GM23248 (cell line): ENCODE results near the gene ATP5F1D. TPM values are rescaled to one million over a fixed set of nuclear protein-coding genes. Genes with fewer than 3 reads are reported as not detected.

Experiments
- DNase-seq: peaks from one replicate; pipeline ENCODE4 v3.0.0-alpha.2; 2015
- H2AFZ ChIP-seq: fragments of 200-600 bp; sonication (generic); 2 replicates; pipeline ENCODE4 v1.6.1; 2016; ENCODE audit warnings: antibody characterized with exemption
- H3F3A ChIP-seq: fragments of 200-600 bp; sonication (generic); 2 replicates; pipeline ENCODE4 v1.6.1; 2016; ENCODE audit warnings: mild to moderate bottlenecking, antibody characterized with exemption, mixed run types; ENCODE audit not compliant: insufficient read depth
- H3K27ac ChIP-seq: fragments of 200-600 bp; sonication (generic); 2 replicates; pipeline ENCODE4 v1.5.1; 2016; ENCODE audit warnings: mild to moderate bottlenecking
- H3K27me3 ChIP-seq: fragments of 200-600 bp; sonication (generic); replicated peaks from 2 replicates; pipeline ENCODE4 v1.6.1; 2016; ENCODE audit warnings: mild to moderate bottlenecking; ENCODE audit not compliant: insufficient read depth
- H3K36me3 ChIP-seq: fragments of 200-600 bp; sonication (generic); 2 replicates; pipeline ENCODE4 v1.6.1; 2016; ENCODE audit warnings: low read depth, mild to moderate bottlenecking
- H3K4me1 ChIP-seq: fragments of 200-600 bp; sonication (generic); 2 replicates; pipeline ENCODE4 v1.6.1; 2016; ENCODE audit warnings: mild to moderate bottlenecking; ENCODE audit not compliant: insufficient read depth
- H3K4me2 ChIP-seq: fragments of 200-600 bp; sonication (generic); one replicate; pipeline ENCODE4 v1.6.1; 2016; ENCODE audit warnings: mild to moderate bottlenecking; ENCODE audit not compliant: unreplicated experiment
- H3K4me3 ChIP-seq: fragments of 200-600 bp; sonication (generic); 2 replicates; pipeline ENCODE4 v1.5.1; 2016; ENCODE audit warnings: mild to moderate bottlenecking
- H3K79me2 ChIP-seq: fragments of 200-600 bp; sonication (generic); 2 replicates; pipeline ENCODE4 v1.6.1; 2016; ENCODE audit warnings: mild to moderate bottlenecking; ENCODE audit not compliant: insufficient read depth
- H3K9ac ChIP-seq: fragments of 200-600 bp; sonication (generic); 2 replicates; pipeline ENCODE4 v1.6.1; 2016; ENCODE audit warnings: mild to moderate bottlenecking
- H3K9me2 ChIP-seq: fragments of 200-600 bp; sonication (generic); 2 replicates; pipeline ENCODE4 v1.6.1; 2016; ENCODE audit warnings: mixed run types, mild to moderate bottlenecking, moderate library complexity; ENCODE audit not compliant: insufficient read depth
- H3K9me3 ChIP-seq: fragments of 200-600 bp; sonication (generic); one replicate; pipeline ENCODE4 v1.6.1; 2017; ENCODE audit warnings: low read depth
- H4K20me1 ChIP-seq: fragments of 200-600 bp; sonication (generic); 2 replicates; pipeline ENCODE4 v1.6.0; 2016; ENCODE audit not compliant: insufficient read depth
- EZH2 ChIP-seq: fragments of 200-600 bp; sonication (generic); IDR thresholded peaks from 2 replicates; pipeline ENCODE4 v1.6.1; 2018; ENCODE audit warnings: antibody characterized with exemption, mild to moderate bottlenecking; ENCODE audit not compliant: insufficient read depth, poor library complexity, severe bottlenecking
- EZH2phosphoT487 ChIP-seq: fragments of 200-600 bp; sonication (generic); IDR thresholded peaks from 2 replicates; pipeline ENCODE4 v1.6.1; 2018; ENCODE audit warnings: antibody characterized with exemption, moderate library complexity, mild to moderate bottlenecking, low read depth; ENCODE audit not compliant: insufficient read depth
- WGBS, 2 experiments: methylation state at CpG; one replicate each; pipeline ENCODE4 v1.1.6; 2015 to 2017; ENCODE audit warnings: low lambda C conversion rate in 2 of 2, low coverage in 1 of 2; ENCODE audit errors: missing lambda C conversion rate in 2 of 2; 5-methylcytosine and 5-hydroxymethylcytosine counted together
- in situ Hi-C: fragments of 300-500 bp; cut with MboI; formaldehyde crosslinking; loops from 2 replicates; pipeline ENCODE4 v1.15.0; 2020
- polyA plus RNA-seq: library from polyadenylated mRNA; unstranded; fragments of >200 nt; fragmentation: Nextera tagmentation; extraction: Ambion mirVana; gene quantifications from 2 replicates; pipeline ENCODE4 v1.2.1, GENCODE V29; 2016
- total RNA-seq: library from RNA; depleted of rRNA; stranded (reverse); fragments of >200 nt; shearing (Covaris generic); gene quantifications from 2 replicates; pipeline ENCODE4 v1.2.3, GENCODE V29; 2014

ATP5F1D gene
- total and polyA plus RNA-seq, 2 experiments from 2014 or later = 38.9 to 287 TPM

DNA sequence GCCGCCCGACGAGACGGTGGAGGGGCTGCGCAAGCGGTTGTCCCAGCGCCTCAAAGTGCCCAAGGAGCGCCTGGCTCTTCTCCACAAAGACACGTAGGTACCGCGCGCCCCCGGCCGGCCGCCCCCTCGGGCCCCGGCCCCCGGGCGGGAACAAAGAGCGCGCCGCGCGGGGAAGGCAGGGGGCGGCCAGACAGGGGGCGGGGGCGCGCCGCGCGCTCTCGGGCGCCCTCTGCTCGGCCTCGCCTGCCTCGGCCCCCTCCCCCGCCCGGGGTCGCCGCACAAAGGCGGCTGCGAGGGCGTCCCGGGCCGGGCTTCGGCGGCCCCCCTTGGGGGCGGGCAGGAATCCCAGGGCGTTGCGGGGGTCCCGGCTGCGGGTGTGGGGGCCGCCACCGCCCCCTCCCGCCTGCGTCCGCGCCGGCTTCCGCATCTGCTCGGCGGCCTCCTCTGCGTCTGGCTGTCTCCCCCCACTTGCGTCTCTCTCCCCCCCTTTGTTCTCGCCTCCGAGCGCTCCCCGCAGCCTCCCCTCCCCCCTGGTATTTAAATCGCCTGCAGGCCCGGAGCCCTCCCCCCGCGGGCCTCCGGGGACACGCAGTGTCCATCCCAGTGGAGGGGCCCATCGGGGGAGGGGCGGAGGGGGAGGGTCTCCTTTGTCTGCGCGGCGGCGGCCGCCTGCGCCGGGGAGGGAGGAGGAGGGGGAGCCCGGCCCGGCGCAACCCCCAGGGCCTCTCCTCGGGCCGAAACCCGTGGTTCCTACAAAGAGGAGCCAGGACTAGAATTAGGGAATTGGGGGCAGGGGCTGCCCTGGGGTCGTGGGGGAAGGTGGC lies 9.1 kb downstream of the ATP5F1D start:
- Histone ChIP-seq H3K4me2 (peak overlapping the region; percentile 87), H3K4me3 (peak overlapping the region; percentile 85), H2AFZ (no peak overlapping the region), H4K20me1 (no peaks in the 10 kb centered on the region), H3K27ac (peak overlapping the region; percentile 98), H3K4me1 (peaks cover 20% of the 10 kb centered on the region), H3K36me3 (peaks cover 23% of the 10 kb centered on the region), H3K9me3 (no peaks in the 10 kb centered on the region), H3K79me2 (peaks cover 46% of the 10 kb centered on the region), H3K27me3 (no peaks in the 10 kb centered on the region), H3F3A (peaks cover 14% of the 10 kb centered on the region), H3K9ac (peak overlapping the region; percentile 99), H3K9me2 (no peaks in the 10 kb centered on the region)
- DNase-seq = peak; percentile 76
- WGBS, 2 experiments = 0 to 1% methylated on average over 4 to 80 of the region's 90 CpGs
- TF ChIP-seq EZH2phosphoT487 (no peak), EZH2 (no peak)
- in situ Hi-C loops = no loop called here

DNA sequence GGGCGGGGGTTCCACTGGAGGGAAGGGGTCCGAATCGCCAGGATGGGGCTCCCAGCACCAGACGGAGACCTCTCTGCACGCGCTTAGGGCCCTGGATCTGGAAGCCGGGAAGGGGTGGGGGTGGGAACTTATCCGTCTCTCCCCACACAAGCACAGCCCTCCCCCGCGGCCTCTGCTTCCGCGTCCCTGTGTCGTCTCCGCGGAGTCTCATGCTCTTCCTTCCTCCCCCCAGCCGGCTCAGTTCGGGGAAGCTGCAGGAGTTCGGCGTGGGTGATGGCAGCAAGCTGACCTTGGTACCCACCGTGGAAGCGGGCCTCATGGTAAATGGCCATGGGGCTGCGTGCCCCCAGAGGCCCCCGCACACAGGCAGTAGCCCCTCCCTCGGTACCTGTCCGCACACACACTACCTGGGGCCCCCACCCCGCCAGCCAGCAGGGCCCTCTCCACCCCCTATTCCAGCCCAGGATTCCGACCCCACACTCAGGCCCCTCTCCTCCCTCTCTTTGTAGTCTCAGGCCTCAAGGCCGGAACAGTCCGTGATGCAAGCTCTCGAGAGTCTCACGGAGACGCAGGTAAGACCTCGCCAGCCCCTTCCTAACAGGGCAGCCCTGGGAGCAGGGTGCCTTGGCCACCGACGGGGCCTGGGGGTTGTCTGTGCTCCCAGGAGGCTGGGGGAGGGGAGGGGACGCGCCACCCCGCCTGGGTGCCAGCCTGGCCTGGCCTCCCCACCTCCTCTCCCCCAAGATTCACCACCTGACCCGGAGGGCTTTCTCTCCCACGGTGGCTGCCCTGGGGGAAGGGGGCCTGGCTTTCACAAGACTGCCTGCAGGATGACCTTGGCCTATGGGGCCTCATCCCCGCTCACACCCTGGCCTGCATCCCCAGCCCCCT lies 10.0 kb downstream of the ATP5F1D start:
- Histone ChIP-seq H3K4me1 (peaks cover 20% of the 10 kb centered on the region), H3K4me2 (peak overlapping the region; percentile 87), H3K27me3 (no peaks in the 10 kb centered on the region), H2AFZ (no peak overlapping the region), H3K9me3 (no peaks in the 10 kb centered on the region), H3K4me3 (peak overlapping the region; percentile 85), H3K27ac (peak overlapping the region; percentile 98), H3K9ac (peak overlapping the region; percentile 99), H4K20me1 (no peaks in the 10 kb centered on the region), H3K9me2 (no peaks in the 10 kb centered on the region), H3K79me2 (peaks cover 55% of the 10 kb centered on the region), H3F3A (peaks cover 24% of the 10 kb centered on the region), H3K36me3 (peaks cover 30% of the 10 kb centered on the region)
- TF ChIP-seq EZH2 (no peak), EZH2phosphoT487 (no peak)
- WGBS, 2 experiments = 1 to 2% methylated on average over 23 to 40 of the region's 41 CpGs
- DNase-seq = peak; percentile 85
- in situ Hi-C loops = no loop called here

DNA sequence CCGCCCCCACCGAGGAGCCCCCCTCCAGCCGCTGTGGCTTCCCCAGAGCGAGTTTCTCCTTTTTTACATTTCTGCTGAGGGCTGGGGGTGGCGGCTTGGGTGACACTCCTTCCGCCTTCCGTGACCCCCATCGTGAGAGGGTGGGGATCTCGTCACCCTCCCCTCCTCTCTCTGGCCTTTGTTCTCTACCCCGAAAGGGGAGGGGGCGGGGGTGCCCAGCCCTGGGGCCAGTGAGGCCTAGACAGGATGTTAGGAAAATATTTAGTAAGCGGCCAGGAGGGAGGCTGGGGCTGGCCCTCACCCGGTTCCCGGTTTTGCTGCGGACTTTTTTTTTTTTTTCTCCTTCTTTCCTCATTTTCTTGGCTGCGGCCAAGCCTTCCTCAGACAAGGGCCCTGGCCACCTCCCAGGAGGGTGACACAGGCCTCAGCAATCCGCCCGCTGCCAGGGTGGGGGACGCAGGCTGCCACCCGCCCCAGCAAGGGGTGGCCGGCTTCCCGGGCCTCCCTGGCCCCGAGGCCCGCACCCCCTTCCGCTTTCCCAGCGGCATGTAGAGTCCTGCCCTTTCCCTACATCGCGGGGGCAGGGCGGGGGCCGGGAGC lies 10.8 kb downstream of the ATP5F1D start:
- 0 to 1% methylated on average over 17 to 30 of the region's 30 CpGs for WGBS, 2 experiments
- Histone ChIP-seq H3K9me3 (no peaks in the 10 kb centered on the region), H2AFZ (no peak overlapping the region), H3K4me3 (peak overlapping the region; percentile 85), H4K20me1 (no peaks in the 10 kb centered on the region), H3K36me3 (peaks cover 36% of the 10 kb centered on the region), H3K4me2 (peak overlapping the region; percentile 87), H3K79me2 (peaks cover 62% of the 10 kb centered on the region), H3K9me2 (no peaks in the 10 kb centered on the region), H3K4me1 (peaks cover 22% of the 10 kb centered on the region), H3K27me3 (no peaks in the 10 kb centered on the region), H3K27ac (peak overlapping the region; percentile 98), H3K9ac (peak overlapping the region; percentile 99), H3F3A (peaks cover 27% of the 10 kb centered on the region)
- DNase-seq = peak; percentile 98
- in situ Hi-C loops = no loop called here
- no peak for TF ChIP-seq EZH2
- TF ChIP-seq EZH2phosphoT487 = no peak
